HepG2 (cell line): ENCODE measurements around the gene PTPRH.

Source experiments
- ATF2 ChIP-seq: sonication (generic); formaldehyde crosslinking; IDR thresholded peaks from 2 replicates; pipeline ENCODE4 v1.4.0; 2020; ENCODE audit warnings: missing genetic modification reagents
- POLR2A ChIP-seq, 2 experiments: IDR thresholded peaks; 2 replicates each; pipeline ENCODE4 v1.6.1; 2011; ENCODE audit warnings: low read depth in 2 of 2, low read length in 2 of 2, mild to moderate bottlenecking in 1 of 2, moderate library complexity in 1 of 2; ENCODE audit not compliant: insufficient read depth in 1 of 2
- SMARCC2 ChIP-seq: fragments of 450-650 bp; IDR thresholded peaks from 2 replicates; pipeline ENCODE4 v1.6.1; 2017; ENCODE audit warnings: antibody characterized with exemption, mild to moderate bottlenecking
- ZNF253 ChIP-seq: sonication (generic); formaldehyde crosslinking; IDR thresholded peaks from 2 replicates; pipeline ENCODE4 v1.8.0; 2022; ENCODE audit warnings: mild to moderate bottlenecking, missing genetic modification reagents, borderline replicate concordance
- ZNF629 ChIP-seq: sonication (generic); formaldehyde crosslinking; conservative IDR thresholded peaks from 2 replicates; pipeline ENCODE4 v1.5.0; 2020; ENCODE audit warnings: missing genetic modification reagents
- TF ChIP-seq, protein P1 (sequence below): sonication (generic); formaldehyde crosslinking; IDR thresholded peaks from 2 replicates; pipeline ENCODE4 v1.5.0; 2020; ENCODE audit warnings: mild to moderate bottlenecking, missing genetic modification reagents, moderate library complexity

GRCh38 chr19:55253842-55254624 lies 44.7 kb upstream of the PTPRH start:
- TF ChIP-seq, protein P1, sequence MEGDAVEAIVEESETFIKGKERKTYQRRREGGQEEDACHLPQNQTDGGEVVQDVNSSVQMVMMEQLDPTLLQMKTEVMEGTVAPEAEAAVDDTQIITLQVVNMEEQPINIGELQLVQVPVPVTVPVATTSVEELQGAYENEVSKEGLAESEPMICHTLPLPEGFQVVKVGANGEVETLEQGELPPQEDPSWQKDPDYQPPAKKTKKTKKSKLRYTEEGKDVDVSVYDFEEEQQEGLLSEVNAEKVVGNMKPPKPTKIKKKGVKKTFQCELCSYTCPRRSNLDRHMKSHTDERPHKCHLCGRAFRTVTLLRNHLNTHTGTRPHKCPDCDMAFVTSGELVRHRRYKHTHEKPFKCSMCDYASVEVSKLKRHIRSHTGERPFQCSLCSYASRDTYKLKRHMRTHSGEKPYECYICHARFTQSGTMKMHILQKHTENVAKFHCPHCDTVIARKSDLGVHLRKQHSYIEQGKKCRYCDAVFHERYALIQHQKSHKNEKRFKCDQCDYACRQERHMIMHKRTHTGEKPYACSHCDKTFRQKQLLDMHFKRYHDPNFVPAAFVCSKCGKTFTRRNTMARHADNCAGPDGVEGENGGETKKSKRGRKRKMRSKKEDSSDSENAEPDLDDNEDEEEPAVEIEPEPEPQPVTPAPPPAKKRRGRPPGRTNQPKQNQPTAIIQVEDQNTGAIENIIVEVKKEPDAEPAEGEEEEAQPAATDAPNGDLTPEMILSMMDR (CRISPR knock-in tag): no peak
- TF ChIP-seq ZNF629 (CRISPR knock-in tag) (no peak), SMARCC2 (no peak), POLR2A (IDR thresholded peaks at IDR 0.05; ENCODE audit: insufficient read depth in 1 of 2, low read depth in 2 of 2, low read length in 2 of 2) (no peak), ATF2 (CRISPR knock-in tag) (no peak), ZNF253 (CRISPR knock-in tag) (no peak)
